Measurements from ENCODE around the gene AURKA.
"Not testable (repeated sequence)": the region's sequence is repeated elsewhere in the genome, so short reads cannot be mapped to it uniquely, and the experiment has no call there.

The AURKA gene

DNA sequence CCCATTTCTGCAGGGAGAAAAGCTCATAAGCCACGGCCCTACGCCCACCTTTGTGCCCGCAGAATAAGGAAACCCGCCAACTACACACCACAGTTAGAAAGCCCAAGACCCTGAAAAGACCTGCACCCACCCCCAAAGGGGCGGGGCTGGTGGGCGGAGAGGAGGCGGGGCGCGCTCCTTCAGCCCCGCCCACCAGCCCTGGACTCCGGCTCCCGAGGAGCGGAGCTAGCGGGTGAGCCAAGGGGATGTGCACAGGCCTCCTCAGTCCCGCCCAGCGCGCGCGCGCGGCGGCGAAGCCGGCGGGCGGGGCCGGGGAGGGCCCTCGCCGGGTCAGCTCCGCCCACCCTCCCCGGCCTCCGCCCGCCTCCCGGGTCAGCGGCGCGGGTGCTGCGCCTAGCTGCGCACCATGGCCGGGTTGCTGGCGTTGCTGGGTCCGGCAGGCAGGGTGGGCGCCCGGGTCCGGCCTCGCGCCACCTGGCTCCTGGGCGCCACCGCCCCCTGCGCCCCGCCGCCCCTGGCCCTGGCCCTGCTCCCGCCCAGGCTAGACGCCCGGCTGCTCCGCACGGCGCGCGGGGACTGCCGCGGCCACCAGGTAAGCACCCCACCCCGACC, 33.3 kb downstream of the AURKA start, which contains the start of gene FAM210B:
TSS of gene FAM210B (plus strand) at position 375 of the 612 bp plus-strand sequence. CDS start at position 407, 32 bp downstream.
- no peaks in the 10 kb centered on the region for H3K27me3 Mint-ChIP-seq
- peak within 1 kb of the TSS in 1 of 2 donors; percentile 86 for H3K27ac Mint-ChIP-seq
- peaks cover 2% of the 10 kb centered on the region for H3K36me3 Mint-ChIP-seq (ENCODE audit: insufficient read depth)
- ATAC-seq (replicated peaks) (peak; percentile 99), DNase-seq (peak; percentile 62 to 71 (median 64))
- H3K4me1 Mint-ChIP-seq (ENCODE audit: low read depth in 2 of 2) = peaks cover 14 to 17% of the 10 kb centered on the region in 2 donors
- no peaks in the 10 kb centered on the region for H3K9me3 Mint-ChIP-seq
- H3K4me3 Mint-ChIP-seq = peak within 1 kb of the TSS; percentile 82 to 84

DNA sequence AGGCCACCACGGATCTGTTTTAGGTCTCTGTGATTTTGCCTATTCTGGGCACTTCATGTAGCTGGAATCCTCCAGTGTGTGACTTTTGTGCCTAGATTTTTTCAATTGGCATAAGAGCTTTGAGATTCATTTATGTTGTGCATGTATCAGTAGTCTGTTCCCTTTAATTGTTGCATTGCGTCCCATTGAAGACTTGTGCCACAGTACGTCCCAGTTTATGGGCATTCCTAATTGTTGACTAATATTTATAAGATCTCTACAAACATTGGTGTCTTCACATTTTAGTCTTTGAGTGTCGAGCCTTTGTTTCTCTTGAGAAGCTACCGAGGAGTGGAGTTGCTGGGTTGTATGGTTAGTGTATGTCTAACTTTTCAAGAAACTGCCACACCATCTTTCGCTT, 33.9 kb downstream of the AURKA start:
- H3K36me3 Mint-ChIP-seq (ENCODE audit: insufficient read depth) = peaks cover 2% of the 10 kb centered on the region
- no peaks in the 10 kb centered on the region for H3K9me3 Mint-ChIP-seq
- ATAC-seq (replicated peaks) = no peak
- H3K27ac Mint-ChIP-seq = no peak overlapping the region
- peaks cover 3 to 6% of the 10 kb centered on the region in 2 donors for H3K27me3 Mint-ChIP-seq
- no peak for DNase-seq
- H3K4me3 Mint-ChIP-seq = peak overlapping the region; percentile 66 to 84
- peaks cover 14 to 17% of the 10 kb centered on the region in 2 donors for H3K4me1 Mint-ChIP-seq (ENCODE audit: low read depth in 2 of 2)

DNA sequence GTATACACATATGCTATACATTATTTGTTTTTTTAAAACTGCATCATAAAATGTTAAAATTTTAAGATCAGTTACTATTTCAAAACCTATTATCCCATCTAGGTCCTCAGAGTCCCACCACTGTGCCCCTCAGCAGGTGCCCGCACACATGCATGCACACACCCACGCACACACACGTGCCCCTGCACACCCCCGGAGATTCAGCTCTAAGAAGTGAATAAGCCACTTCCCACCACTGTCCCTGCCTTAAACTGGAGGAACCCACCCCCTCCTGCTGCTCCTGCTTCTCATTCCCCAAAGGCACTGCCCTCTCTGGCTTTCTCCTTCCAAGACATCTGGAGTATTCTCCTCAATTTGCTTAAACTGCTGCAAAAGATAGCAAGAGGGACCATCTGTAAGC, 38.7 kb downstream of the AURKA start:
- Mint-ChIP-seq H3K27me3 (peaks cover 22 to 36% of the 10 kb centered on the region in 2 donors), H3K36me3 (ENCODE audit: insufficient read depth) (no peaks in the 10 kb centered on the region), H3K9me3 (no peaks in the 10 kb centered on the region), H3K4me1 (ENCODE audit: low read depth in 2 of 2) (peaks cover 0 to 4% of the 10 kb centered on the region in 2 donors), H3K27ac (no peak overlapping the region), H3K4me3 (no peak overlapping the region)
- ATAC-seq (replicated peaks) (no peak), DNase-seq (no peak)

DNA sequence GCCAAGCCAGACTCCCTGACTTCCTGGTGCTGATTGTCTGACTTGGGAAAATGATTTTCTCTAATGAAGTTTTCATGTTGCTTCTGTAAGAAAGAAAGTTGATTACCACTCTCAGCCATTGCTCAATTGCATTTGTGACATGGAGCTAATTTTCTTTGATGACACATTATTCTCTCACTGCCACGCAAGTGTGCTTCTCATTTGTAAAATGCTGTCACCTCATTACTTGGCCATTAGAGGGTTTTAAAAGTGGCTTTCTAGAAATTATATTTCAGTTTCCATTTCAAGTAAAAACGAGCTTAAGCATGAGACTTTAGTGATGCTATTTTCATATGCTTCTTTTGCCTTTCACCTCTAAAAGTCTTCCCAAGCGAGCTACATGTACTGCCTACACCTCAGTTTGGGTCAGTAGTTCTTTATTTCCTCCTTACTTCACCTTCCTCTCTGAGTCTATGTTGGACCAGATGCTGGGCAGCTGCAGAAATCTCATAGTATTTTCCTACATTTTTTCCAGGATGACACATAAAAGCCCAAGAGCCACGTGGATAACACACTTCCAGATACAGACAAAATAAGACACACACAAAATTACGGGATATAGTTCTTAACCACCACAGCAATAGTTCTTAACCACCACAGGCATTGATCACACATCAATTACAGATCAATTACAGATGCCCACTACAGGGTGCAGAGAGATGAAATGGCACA, 39.5 kb downstream of the AURKA start:
- ATAC-seq (replicated peaks) = no peak
- no peaks in the 10 kb centered on the region for H3K4me1 Mint-ChIP-seq (ENCODE audit: low read depth in 2 of 2)
- no peaks in the 10 kb centered on the region for H3K36me3 Mint-ChIP-seq (ENCODE audit: insufficient read depth)
- H3K27ac Mint-ChIP-seq = no peak overlapping the region
- no peaks in the 10 kb centered on the region for H3K9me3 Mint-ChIP-seq
- H3K27me3 Mint-ChIP-seq = peaks cover 27 to 44% of the 10 kb centered on the region in 2 donors
- no peak overlapping the region for H3K4me3 Mint-ChIP-seq
- no peak for DNase-seq

DNA sequence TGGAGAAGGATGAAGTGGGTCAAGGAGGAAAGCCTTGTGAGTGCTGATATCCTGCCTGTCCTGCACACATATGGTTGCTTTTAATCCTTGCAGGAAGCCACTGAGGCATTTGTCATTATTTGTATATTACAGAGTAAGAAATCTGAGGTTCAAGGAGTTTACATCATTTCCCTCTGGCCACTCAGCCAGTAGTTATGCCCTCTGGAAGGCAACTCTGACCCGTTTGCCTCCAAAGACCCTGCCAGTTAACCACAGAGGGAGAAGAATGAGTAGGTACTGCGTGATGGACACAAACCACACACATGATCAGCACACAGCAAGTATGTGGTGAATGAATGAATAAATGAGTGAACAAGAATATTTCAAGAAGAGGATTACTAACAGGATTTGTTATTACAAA, 41.2 kb downstream of the AURKA start:
- Mint-ChIP-seq H3K27ac (no peak overlapping the region), H3K4me3 (no peak overlapping the region), H3K27me3 (peaks cover 34 to 56% of the 10 kb centered on the region in 2 donors), H3K9me3 (no peaks in the 10 kb centered on the region), H3K4me1 (ENCODE audit: low read depth in 2 of 2) (peaks cover 0 to 2% of the 10 kb centered on the region in 2 donors), H3K36me3 (ENCODE audit: insufficient read depth) (no peaks in the 10 kb centered on the region)
- DNase-seq = no peak
- no peak for ATAC-seq (replicated peaks)

DNA sequence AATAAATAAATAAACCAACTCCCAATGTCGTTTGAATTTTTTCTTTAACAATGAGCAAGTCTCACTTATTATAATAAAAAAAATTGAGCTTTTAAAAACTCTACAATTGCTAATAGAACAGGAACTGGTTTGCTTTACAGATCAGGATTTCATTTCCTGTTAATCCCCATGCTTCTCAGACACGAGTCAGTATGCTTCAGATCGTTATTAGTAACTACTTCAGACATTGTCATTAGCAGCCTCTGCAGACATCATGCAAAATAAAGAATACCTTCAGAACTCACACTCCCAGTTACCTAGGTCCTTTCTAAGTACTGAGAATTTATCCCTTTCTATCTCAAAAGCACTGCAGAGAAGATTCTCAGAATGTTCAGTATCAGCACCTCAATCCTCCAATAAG, 43.3 kb downstream of the AURKA start:
- H3K27me3 Mint-ChIP-seq = peaks cover 48 to 77% of the 10 kb centered on the region in 2 donors
- no peaks in the 10 kb centered on the region for H3K9me3 Mint-ChIP-seq
- H3K27ac Mint-ChIP-seq = no peak overlapping the region
- DNase-seq (no peak), ATAC-seq (replicated peaks) (no peak)
- peaks cover 0 to 5% of the 10 kb centered on the region in 2 donors for H3K4me1 Mint-ChIP-seq (ENCODE audit: low read depth in 2 of 2)
- no peak overlapping the region for H3K4me3 Mint-ChIP-seq
- no peaks in the 10 kb centered on the region for H3K36me3 Mint-ChIP-seq (ENCODE audit: insufficient read depth)

DNA sequence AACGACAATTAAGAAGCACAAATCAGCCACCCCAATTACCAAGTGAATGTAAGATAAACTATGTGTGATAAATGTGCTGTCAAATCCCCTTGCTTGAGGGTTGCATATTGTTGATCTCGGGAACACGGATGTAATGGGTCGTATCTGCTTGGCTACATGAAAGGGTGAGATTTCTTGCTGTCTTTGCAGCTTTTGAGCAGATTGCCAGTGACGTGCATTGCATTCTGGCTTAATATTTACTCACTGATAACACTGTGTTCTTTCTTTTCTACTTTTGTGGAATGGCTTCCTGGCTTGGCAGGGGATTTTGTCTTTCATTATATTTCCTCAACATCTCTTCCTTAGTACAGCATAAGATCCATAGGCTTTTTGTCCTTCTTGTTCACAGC, 43.7 kb downstream of the AURKA start:
- H3K4me3 Mint-ChIP-seq = no peak overlapping the region
- no peak overlapping the region for H3K27ac Mint-ChIP-seq
- H3K9me3 Mint-ChIP-seq = no peaks in the 10 kb centered on the region
- H3K27me3 Mint-ChIP-seq = peaks cover 49 to 81% of the 10 kb centered on the region in 2 donors
- DNase-seq (no peak), ATAC-seq (replicated peaks) (no peak)
- H3K36me3 Mint-ChIP-seq (ENCODE audit: insufficient read depth) = no peaks in the 10 kb centered on the region
- H3K4me1 Mint-ChIP-seq (ENCODE audit: low read depth in 2 of 2) = peaks cover 0 to 8% of the 10 kb centered on the region in 2 donors

DNA sequence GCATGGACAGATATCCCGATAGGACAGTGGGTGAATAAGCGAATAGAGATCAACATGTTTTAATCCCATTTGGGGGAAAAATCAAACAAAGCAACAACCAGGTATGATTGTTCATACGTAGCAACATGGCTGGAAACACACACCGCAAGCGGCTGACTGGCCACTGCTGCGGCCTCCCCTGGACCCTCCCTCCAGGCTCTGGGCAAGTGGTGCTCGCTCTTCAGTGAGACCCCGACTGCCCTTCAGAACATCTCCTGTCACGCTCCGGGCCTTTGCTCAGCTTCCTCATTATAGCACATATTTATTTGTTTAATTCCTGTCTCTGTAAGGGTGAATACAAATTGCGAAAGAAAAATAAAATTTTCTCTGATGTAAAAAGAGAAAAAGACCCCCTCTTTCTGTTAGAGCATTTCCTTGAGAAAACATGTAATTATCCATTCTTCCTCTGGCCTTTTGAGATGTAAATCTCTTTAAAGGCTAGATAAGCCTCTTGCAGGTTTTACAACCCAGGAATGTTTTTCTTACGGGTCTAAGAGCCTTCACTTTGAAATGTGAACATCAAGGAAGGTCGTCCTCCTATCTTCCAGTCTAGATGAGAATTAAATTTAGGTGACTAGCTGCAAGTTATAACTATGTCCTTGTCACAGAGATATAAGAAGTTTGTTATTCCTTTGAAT, 44.2 kb downstream of the AURKA start:
- ATAC-seq (replicated peaks) = no peak
- Mint-ChIP-seq H3K4me3 (no peak overlapping the region), H3K4me1 (ENCODE audit: low read depth in 2 of 2) (peaks cover 0 to 10% of the 10 kb centered on the region in 2 donors), H3K27ac (no peak overlapping the region), H3K9me3 (no peaks in the 10 kb centered on the region), H3K36me3 (ENCODE audit: insufficient read depth) (no peaks in the 10 kb centered on the region), H3K27me3 (peaks cover 49 to 81% of the 10 kb centered on the region in 2 donors)
- DNase-seq = no peak

DNA sequence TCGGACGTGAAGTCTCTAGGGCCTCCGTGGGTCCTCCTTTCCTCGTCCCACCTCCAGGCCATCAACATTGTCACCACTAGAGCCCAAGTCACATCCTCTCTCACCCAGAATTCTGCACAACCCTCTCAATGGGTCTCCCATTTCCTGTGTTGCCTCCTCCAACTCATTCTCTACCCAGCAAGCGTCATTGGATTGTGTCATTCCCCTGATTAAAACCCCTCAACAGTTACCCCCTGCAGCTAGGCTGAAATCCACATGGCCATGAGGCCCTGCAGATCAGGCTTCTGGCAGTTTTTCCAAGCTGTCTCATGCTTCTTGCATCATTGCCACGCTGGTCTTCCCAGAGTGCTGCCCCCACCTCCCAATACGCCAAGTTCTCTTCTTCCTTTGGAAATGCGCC, 46.1 kb downstream of the AURKA start:
- Mint-ChIP-seq H3K27me3 (peaks cover 52 to 87% of the 10 kb centered on the region in 2 donors), H3K9me3 (no peaks in the 10 kb centered on the region), H3K36me3 (ENCODE audit: insufficient read depth) (no peaks in the 10 kb centered on the region), H3K27ac (no peak overlapping the region), H3K4me1 (ENCODE audit: low read depth in 2 of 2) (peaks cover 0 to 10% of the 10 kb centered on the region in 2 donors), H3K4me3 (no peak overlapping the region)
- no peak for ATAC-seq (replicated peaks)
- DNase-seq = no peak

DNA sequence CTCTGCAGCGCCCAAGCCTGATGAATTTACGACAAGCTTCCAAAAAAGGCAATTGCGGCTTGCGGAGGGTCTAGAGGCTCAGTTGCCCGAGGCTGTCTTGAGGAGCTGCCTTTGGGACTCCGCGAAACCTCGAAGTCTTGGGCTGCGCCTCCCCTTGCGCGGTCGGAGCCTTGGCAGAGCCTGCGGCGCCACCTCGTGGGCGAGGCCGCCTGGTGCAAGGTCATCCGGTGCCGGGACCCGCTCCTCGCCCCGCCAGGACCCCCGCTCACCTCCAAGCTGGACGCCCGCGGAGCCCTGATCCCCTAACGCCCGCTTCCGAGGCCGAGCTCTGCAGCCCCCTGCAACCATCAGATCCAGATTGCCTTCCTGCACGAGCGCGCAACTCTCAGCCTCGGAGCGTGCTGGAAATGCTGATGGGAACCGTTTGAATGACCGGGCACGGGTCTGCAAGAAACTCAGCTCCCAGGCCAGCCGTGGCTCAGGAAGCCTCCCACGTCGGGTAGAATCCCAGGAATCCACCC, 48.1 kb downstream of the AURKA start:
- Mint-ChIP-seq H3K4me1 (ENCODE audit: low read depth in 2 of 2) (peaks cover 0 to 10% of the 10 kb centered on the region in 2 donors), H3K36me3 (ENCODE audit: insufficient read depth) (no peaks in the 10 kb centered on the region), H3K9me3 (no peaks in the 10 kb centered on the region), H3K27me3 (peaks cover 69 to 88% of the 10 kb centered on the region in 2 donors), H3K27ac (no peak overlapping the region), H3K4me3 (peak overlapping the region; percentile 45 to 49)
- ATAC-seq (replicated peaks) = peak; percentile 53
- peak in 1 of 3 experiments; percentile 11 for DNase-seq

DNA sequence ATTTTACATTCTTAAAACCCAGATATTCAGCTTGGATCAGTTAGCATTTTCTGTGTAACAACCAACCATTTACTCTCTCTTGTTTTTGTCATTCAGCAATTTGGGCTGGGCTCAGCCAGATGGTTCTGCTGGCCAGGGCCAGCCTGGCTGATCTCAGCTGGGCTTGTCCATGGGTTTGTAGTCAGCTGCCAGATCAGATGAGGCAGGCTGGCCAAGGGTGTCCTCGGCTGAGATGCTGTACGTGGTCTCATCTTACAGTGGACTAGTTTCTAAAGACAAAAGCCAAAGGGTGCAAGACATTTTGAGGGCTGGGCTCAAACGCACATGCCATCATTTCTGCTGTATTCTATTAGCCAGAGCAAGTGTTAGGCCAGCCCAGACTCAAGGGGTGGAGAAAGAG, 49.2 kb downstream of the AURKA start:
- Mint-ChIP-seq H3K4me3 (no peak overlapping the region), H3K9me3 (no peaks in the 10 kb centered on the region), H3K4me1 (ENCODE audit: low read depth in 2 of 2) (peaks cover 0 to 10% of the 10 kb centered on the region in 2 donors), H3K36me3 (ENCODE audit: insufficient read depth) (no peaks in the 10 kb centered on the region), H3K27me3 (peaks cover 69 to 88% of the 10 kb centered on the region in 2 donors), H3K27ac (no peak overlapping the region)
- DNase-seq (no peak), ATAC-seq (replicated peaks) (no peak)

DNA sequence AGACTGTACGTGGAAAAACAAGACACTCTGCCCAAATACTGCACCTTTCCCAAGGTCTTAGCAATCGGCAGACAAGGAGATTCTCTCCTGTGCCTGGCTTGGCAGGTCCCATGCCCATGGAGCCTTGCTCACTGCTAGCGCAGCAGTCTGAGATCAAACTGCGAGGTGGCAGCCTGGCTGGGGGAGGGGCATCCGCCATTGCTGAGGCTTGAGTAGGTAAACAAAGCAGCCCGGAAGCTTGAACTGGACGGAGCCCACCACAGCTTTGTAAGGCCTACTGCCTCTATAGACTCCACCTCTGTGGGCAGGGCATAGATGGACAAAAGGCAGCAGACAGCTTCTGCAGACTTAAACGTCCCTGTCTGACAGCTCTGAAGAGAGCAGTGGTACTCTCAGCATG, 55.3 kb downstream of the AURKA start:
- H3K4me3 Mint-ChIP-seq; H3K27ac Mint-ChIP-seq; H3K9me3 Mint-ChIP-seq; ATAC-seq (replicated peaks); DNase-seq; H3K4me1 Mint-ChIP-seq (ENCODE audit: low read depth in 2 of 2); H3K36me3 Mint-ChIP-seq (ENCODE audit: insufficient read depth): not testable (repeated sequence)
- H3K27me3 Mint-ChIP-seq = peaks cover 60 to 69% of the 10 kb centered on the region in 2 donors

DNA sequence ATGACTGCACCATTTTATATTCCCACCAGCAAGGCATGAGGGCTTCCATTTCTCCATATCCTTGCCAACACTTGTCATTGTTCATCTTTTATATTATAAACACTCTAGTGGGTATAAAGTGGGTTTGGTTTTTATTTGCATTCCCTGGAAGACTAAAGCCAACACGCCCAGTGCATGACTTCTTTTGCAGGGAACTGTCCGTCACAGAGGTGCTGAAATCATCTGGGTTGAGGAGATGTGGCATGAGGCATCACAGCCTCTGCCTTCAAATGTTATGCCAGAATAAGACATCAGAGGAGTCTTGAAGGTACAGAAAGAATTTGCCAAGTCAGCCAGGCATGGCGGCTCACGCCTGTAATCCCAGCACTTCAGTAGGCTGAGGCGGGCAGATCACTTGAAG, 63.2 kb downstream of the AURKA start:
- H3K4me1 Mint-ChIP-seq (ENCODE audit: low read depth in 2 of 2) = no peaks in the 10 kb centered on the region
- no peaks in the 10 kb centered on the region for H3K9me3 Mint-ChIP-seq
- ATAC-seq (replicated peaks) (no peak), DNase-seq (no peak)
- no peak overlapping the region for H3K27ac Mint-ChIP-seq
- H3K36me3 Mint-ChIP-seq (ENCODE audit: insufficient read depth) = peaks cover 3% of the 10 kb centered on the region
- peaks cover 37 to 49% of the 10 kb centered on the region in 2 donors for H3K27me3 Mint-ChIP-seq
- H3K4me3 Mint-ChIP-seq = no peak overlapping the region

All from effector memory CD8-positive, alpha-beta T cell (primary cell).